PC-3 (cell line): ENCODE measurements around the gene POLR2L.

ENCODE experiments used
- CTCF ChIP-seq: fragments of 300-600 bp; sonication (generic); conservative IDR thresholded peaks from 2 replicates; pipeline ENCODE4 v1.5.1; 2017; ENCODE audit warnings: antibody characterized with exemption, low read depth, mild to moderate bottlenecking, low read length
- EZH2phosphoT487 ChIP-seq: fragments of 300-600 bp; sonication (generic); IDR thresholded peaks from 2 replicates; pipeline ENCODE4 v1.6.1; 2018; ENCODE audit warnings: mild to moderate bottlenecking, antibody characterized with exemption, low read length, borderline replicate concordance

GRCh38 chr11:789943-790342, 52.4 kb downstream of the POLR2L start, which contains the start of gene CEND1:
- TF ChIP-seq CTCF (no peak), EZH2phosphoT487 (no peak)
